GM19035 (cell line): ENCODE results near the gene SLC16A11.

Experiments
- ATAC-seq: cut with Tn5 transposase; IDR thresholded peaks from one replicate; pipeline ENCODE4 v1.9.1; 2021; ENCODE audit not compliant: unreplicated experiment

SLC16A11 gene

DNA sequence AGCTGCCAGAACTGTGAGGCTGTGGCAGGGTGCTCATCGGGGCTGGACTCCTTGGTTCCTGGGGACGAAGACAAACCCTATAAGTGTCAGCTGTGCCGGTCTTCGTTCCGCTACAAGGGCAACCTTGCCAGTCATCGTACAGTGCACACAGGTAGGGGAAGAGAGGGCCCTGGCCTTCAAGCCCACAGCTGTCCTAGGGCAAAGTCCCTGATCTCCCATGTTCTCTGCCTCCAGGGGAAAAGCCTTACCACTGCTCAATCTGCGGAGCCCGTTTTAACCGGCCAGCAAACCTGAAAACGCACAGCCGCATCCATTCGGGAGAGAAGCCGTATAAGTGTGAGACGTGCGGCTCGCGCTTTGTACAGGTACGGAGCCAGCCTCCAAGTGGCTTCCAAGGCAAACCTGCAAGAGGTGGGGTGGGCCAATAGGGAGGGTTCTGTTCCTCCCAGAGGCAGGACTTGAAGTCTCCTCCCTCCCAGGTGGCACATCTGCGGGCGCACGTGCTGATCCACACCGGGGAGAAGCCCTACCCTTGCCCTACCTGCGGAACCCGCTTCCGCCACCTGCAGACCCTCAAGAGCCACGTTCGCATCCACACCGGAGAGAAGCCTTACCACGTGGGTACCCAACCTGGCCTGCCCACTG is 17.3 kb downstream of the SLC16A11 start:
- no peak for ATAC-seq

DNA sequence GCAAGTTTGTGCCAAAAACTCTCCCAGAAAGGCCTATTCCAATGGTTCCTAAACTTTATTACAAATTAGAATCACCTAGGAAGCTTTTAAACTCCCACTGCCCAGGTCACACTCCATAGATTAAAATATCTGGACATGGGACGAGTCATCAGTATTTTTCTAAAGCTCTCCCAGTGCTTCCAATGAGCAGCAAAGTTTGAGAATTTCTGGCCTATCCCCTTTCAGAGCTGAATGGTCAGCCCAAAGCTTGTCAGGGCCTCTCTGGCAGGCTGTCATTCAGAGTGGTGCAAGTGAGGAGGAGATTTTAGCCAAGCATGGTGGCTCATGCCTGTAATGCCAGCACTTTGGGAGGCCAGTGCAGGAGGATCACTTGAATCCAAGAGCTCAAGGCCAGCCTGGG is 18.6 kb downstream of the SLC16A11 start:
- ATAC-seq = no peak

DNA sequence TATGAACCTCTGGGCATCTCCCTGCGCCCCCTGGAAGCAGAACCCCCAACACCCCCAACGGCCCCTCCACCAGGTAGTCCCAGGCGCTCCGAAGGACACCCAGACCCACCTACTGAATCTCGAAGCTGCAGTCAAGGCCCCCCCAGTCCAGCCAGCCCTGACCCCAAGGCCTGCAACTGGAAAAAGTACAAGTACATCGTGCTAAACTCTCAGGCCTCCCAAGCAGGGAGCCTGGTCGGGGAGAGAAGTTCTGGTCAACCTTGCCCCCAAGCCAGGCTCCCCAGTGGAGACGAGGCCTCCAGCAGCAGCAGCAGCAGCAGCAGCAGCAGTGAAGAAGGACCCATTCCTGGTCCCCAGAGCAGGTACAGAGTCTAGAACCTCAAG is 19.5 kb downstream of the SLC16A11 start:
- no peak for ATAC-seq

DNA sequence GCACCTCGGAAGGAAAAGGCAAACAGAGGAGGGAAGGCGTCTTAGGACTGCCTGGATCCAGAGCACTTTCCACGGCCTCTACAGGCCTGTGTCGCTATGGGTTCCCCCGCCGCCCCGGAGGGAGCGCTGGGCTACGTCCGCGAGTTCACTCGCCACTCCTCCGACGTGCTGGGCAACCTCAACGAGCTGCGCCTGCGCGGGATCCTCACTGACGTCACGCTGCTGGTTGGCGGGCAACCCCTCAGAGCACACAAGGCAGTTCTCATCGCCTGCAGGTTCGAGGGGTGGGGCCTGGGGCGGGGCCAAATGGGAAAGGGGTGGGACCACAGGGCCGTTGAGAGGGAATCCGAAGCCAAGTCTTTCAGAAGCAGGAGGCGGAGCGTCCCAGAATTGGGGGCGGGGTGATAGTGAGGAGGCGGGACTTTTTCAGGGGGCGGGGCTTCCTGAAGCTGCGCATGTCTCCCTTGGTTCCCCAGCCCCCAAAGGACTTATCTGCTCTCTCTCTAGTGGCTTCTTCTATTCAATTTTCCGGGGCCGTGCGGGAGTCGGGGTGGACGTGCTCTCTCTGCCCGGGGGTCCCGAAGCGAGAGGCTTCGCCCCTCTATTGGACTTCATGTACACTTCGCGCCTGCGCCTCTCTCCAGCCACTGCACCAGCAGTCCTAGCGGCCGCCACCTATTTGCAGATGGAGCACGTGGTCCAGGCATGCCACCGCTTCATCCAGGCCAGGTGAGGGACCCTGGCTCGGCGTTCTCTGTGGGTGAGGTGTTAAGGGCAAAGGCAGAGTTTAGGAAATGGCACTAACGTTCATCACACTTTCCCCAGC is 20.1 kb downstream of the SLC16A11 start:
- ATAC-seq = peak; percentile 71

DNA sequence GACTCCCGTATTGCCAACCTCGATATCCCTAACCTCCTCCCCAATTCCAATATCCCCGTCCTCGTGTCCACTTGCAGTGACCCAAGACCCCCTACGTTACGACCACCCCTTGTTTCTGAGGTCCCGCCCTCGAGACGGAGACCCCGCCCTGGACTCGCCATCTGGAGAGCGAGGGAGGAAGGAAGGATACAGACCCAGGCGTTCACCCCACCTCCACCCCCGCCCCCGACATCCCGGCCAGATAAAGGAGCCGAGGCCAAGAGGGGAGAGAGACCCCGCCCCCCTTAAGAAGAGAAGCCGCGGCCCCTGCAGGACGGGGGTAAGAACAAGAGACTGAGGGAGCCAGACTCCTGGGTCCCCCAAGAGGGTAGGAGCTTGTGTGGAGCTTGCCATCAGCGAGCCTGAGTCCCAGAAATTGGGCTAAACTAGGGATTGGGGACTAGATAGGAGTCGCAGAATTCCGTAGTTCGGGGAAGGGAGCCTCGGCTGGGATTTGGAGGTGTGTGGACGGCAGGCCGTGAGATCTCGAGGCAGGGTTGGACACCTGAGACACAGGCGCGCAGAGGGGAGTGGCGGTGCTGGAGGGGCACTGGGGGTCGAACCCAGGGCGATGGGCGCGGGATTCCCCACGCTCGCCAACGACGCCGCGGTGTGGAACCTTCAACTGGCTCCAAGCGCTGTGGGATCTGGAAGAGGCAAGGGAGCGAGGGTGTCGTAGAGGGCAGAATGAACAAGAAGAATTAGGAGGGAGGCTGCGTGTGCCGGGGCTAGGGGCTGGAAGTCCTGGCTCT is 20.9 kb downstream of the SLC16A11 start, which contains the start of gene BCL6B:
TSS of gene BCL6B (plus strand) at position 270 of the 791 bp plus-strand sequence. CDS start 622 bp downstream, outside the sequence.
- no peak for ATAC-seq

DNA sequence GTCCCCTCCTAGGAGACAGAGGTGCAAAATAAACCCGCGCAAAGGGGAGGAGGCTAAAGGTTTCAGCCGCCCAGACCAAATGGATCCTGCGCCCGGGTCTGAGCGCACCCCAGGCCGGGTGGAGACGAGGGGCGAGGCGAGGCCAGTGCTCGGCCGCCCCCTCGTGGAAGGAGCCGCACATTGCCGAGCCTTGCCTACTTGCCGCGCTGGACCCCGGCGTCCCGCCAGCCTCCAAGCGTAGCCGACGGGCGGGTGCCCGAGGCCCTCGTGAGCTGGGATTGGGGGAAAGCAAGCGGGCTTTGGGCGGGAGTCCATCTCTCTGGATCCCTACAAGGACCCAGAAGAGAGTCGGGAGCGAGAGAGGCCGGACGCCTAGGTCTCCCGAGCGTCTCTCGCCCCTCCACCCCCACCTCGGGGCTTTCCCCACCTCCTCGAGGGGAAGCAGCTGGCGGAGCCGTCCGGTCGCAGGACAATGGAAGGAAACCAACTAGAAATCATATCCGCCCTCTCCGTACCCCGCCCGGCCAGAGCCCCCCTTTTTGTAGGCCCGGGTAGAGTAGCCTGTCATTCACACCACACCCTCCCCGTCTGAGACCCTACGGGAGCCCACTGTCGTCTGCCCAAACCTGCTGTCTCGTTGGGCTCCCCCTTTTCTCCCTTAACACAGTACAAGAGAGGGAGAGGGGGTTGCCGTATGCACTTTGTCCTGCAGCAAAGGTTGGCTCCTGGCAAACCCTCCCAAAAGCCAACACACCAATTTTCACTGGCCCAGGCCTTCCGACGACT is 21.7 kb downstream of the SLC16A11 start:
- ATAC-seq = peak; percentile 72

DNA sequence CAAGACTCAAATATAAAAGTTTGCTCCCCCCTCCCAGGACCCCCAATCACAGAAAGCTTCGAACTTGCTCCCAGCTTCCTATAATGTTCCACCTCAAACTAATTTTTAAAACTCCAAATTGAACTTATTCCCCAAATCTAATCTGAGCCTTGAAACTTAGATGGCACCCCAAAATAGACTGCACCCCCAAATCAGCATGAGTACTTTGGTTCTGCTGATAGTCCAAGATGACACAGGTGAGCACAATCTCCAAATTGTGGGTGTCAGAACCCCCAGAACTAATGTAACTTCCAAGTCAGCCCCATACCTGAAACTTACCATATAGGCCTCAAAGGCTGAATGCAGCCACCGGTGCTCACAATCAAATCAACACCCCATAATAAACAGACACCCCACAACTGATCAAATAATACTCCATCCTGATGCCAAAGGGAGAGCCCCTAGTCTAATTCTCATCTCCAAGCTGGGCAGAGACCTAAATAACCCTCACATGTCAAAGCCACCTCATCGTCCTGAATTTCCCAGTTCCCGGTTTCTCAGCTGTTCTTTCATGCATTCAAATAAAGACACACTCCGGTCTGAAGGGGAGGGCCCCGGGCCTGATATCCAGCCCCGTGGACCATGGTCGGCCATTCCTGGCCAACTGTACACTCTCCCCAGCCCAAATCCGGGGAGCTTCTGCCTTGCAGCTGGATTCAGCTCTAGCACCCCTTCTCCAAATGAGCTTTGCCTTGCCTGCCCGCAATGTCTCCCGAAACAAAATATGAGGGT is 22.8 kb downstream of the SLC16A11 start:
- ATAC-seq = no peak

DNA sequence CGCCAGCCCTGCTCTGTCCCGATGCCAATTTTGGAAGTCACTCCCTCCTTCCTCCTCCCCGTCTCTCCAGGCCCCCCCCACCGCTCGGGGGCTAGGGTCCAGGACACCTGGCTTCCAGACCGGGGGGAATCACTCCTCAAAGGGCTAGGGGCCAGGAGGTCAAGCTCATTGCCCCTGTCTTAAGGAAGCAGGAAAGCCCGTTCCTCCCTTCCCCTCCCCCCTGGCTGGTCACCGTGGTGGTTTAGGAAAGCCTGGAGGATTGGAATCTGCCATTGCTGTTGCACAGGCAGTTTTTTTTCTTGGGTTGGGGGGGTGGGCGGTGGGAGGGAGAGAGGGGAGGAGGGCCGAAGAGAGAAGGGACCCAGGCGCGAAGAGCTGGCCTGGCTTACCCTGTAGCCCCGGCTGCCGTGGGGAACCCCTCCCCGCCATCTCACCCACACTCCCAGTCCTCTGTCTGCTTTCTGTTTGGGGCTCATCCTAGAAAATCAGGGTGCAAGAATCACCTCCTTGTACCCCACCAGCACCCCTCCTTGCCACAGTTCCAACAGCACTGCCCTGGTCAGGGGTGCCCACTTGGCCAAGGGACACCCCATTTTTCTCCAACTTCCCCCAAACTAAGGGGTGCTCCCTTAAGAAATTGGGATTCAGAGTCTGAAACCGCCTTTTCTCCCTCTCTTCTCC is 23.9 kb downstream of the SLC16A11 start:
- ATAC-seq = no peak

DNA sequence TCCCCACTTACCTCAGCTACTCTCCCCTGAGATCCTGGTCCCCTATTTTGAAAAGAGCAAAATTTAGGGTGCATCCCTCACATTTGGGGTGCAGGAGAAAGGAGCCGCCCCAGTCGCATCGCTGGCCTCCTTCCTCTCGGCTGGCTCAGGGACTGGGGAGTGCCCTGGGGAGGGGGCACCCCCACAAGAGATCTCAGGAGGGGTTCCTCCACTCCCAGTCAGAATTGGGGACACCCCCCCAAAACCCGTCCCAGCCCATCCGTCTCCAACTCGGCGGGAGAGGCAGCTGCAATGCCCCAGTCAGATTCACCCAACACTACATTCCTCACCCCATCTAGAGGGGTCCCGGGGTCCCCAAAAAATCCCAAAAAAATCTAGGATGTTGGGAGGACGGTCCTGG is 24.5 kb downstream of the SLC16A11 start:
- no peak for ATAC-seq

DNA sequence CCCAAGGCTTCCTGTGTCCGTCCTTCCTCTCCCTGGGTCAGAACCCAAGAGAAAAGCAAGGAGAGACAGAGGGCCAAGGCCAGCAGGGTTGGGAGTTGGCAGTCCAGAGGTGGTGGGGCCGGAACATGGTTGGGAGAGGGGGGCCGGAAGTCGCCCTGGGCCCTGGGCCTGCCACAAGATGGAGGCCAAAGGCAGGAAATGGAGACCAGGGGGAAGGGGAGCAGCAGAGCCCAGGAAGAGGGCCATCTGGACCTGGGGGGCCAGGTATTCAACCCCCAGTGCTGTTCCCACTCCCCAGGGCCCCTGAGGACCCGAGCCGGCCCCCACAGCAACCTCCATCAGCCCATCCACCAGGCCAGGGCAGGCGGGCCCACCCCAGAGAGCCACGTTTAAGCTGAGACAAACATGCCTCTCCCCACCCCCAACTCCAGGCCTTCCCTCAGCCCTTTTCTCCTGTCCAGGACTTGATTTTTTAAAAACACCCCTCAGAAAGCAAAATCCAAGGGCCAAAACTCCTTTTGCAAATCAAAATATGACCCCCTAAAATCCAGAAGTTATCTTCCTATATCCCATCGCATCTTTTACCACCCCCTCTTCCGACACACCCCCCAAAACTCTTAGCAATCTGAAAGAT is 25.4 kb downstream of the SLC16A11 start:
- no peak for ATAC-seq

DNA sequence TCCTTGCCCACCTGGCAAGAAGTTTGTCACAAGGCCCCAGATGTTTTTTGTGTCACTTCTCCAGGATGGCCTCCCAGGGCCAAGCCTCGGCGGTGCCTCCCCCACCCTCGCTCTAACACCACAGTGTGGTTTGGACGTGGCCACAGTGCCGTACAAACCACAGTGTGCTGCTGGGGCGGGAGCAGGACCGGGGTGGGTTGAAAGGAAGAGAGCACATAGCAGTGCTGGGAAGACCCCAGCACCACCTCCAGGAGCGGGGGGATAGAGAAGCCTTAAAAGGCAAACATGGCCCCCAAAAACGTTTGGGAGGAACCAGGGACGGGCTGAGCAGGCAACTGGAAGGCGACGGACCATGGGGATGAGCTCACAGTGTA is 26.1 kb downstream of the SLC16A11 start:
- no peak for ATAC-seq

DNA sequence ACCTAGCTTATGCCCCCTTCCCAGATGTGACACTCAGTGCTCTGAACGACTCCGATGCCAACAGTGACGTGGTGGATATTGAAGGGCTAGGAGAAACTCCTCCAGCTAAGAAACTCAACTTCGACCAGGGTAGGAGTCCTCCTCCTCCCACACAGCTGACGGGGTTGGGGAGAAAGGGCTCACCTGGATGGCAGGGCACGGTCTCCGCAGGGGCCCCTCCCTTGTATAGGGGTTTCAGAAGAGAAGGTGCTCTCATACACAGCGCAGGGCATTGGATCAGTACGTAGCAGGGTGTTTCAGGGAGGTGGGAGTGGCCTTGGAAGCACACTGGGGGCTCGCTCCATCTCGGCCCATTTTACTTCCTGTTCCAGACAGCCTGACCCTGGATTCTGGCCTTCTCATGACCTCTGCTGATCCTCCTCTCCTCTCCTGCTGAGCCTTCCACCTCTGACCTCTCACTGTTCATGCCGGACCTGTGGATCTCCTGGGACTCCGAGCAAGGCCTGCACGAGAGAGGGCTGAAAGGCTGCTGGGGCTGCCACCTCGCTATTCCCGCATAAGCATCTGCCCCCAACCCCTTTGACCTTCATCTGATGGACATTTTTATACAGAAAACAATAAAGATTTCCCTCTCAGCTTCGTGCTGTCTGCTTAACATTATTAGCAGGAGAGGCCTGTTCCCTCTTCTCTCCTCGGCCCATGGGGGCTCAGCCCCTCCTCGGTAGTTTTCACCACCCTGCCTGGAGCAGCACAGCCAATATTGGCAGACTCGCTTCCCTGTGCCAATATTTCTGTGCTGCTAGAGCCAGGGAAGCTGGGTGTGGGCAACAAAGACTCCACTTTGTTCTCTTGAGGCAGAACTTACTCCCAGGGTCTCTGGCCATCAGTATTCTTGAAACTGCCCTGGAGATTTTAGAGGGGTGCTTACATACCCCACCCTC is 26.7 kb downstream of the SLC16A11 start:
- ATAC-seq = no peak

DNA sequence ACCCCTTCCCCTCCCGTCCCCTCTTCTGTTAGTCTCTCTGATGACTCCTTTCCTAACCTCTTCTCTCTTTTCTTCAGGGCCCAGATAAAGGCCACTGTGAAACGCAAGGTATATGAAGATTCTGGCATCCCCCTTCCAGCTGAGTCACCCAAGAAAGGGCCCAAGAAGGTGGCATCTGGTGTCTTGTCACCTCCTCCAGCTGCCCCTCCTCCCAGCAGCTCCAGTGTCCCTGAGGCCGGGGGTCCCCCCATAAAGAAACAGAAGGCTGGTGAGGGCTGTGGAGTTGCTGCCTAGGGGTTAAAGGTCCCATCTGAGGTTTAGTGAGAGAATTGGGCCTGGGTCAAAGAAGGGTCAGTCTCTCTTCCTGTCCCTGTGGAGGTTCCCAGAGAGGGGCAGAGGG is 27.5 kb downstream of the SLC16A11 start:
- no peak for ATAC-seq

DNA sequence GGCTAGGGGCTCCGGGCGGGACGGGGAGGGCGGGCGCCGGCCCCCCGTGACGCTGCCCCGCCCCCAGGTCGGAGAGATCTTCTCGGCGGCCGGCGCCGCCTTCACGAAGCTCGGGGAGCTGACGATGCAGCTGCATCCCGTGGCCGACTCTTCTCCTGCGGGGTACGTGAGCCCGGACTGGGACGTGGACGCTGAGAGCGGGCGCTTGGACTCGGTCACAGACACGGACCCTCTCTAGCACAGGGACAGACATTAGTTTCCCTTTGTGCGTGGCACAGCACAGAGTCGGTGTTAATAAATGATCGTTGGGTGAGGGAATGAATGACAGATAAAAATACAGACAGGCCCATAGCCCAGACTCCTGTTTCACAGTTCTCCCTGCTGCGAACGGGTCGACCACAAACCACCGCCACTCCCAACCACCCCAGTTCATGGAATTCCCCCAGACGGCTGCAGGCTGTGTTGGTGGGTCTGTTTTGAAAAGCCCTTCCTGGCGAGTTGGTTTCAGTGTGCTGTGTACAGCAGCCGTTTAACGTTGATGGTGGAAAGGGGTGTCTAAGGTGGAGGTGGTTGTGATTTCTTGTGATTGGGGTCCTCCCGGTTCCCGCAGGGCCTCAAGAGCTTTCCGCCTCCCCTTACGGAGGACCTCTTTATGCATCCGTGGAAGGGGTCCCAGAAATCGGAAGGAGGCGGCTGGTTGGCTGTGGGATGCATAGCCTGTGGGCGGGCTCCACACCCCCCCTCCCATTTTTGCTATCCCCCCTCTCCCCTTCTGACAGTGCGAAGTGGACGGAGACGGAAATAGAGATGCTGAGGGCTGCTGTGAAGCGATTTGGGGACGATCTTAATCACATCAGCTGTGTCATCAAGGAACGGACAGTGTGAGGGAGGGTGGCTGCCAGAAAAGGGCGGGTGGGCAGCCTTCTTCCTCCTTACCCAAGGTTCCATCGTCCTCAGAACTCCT is 28.6 kb downstream of the SLC16A11 start:
- ATAC-seq = peak; percentile 26

DNA sequence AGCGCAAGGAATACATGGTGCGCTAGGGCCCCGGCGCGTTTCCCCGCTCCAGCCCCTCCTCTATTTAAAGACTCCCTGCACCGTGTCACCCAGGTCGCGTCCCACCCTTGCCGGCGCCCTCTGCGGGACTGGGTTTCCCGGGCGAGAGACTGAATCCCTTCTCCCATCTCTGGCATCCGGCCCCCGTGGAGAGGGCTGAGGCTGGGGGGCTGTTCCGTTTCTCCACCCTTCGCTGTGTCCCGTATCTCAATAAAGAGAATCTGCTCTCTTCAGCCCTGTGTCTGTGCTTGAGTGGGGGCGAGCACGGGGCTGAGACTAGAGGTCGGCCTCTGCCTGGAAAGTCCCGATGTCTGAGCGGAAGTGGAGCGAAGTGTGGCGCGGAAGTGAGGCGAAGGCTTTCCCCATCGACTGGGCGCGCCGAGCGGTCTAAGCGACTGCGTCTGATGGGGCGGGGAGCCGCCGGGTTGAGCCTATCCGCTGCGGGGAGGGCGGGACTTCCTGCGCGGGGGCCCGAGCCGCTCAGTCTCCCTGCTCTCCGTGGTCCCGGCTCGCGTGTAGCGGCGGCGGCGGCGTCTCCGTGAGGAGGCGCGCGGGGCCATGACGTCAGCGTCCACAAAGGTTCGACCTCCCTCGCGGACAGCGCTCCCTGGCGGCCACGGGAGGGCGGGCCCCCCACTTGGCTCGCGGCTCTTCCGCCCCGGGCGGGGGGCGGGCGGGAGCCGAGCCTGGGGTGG is 29.5 kb downstream of the SLC16A11 start:
- peak; percentile 84 for ATAC-seq

DNA sequence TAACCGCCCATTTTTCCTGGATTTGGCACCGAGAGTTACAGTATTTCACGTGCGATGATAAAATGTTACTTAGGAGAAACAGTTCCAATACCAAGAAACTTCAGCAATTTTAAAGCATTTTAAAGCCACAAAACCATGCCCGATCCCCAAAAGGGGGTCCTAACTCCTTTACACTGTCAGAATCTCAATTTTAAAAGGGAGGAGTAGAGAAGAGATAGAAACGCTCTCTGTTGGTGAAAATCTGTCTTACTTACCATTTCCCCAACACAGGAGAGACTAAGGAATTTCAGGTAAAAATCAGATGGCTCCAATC is 32.0 kb downstream of the SLC16A11 start:
- ATAC-seq = no peak
